Measurements from ENCODE around the gene LPAR1. TPM values are rescaled to one million over a fixed set of nuclear protein-coding genes. Genes with fewer than 3 reads are reported as not detected.
A peak's percentile ranks its signal among the peaks of the same experiment; 100 is the strongest.

Gene LPAR1
- polyA plus RNA-seq, 3 donors, result 15.1 to 18.1 (median 17.5) TPM

- Histone ChIP-seq H3K9ac (ENCODE audit: insufficient read depth, low read length, poor library complexity, severe bottlenecking) (peak overlapping the region; percentile 75), H3K27me3 (ENCODE audit: control insufficient read depth in 2 of 2, insufficient read depth in 2 of 2, low read length in 2 of 2) (peaks cover 0 to 19% of the 10 kb centered on the region in 2 donors)
These were observed 1.1 kb upstream of the LPAR1 start for GRCh38 chr9:111039231-111039906.

More at GRCh38 chr9:111039231-111039906, 1.1 kb upstream of the LPAR1 start:
- H3K79me2 ChIP-seq (ENCODE audit: insufficient read depth, low read length), result peaks cover 28% of the 10 kb centered on the region
- H3K4me2 ChIP-seq (replicated peaks; ENCODE audit: extremely low read depth, low read length, poor library complexity, severe bottlenecking), result peak overlapping the region; percentile 98
- H3K4me3 Mint-ChIP-seq, result peak overlapping the region; percentile 92 to 94
- intact Hi-C loops (cut with micrococcal nuclease), result loop anchor here (5.0 to 10.0 kb wide), 5 partner anchors 33 to 258 kb away; no protein-coding TSS in a partner anchor
- no peak for DNase-seq
- no peaks in the 10 kb centered on the region for H3K9me3 ChIP-seq (replicated peaks in 1 of 2; ENCODE audit: control insufficient read depth in 1 of 2, insufficient read depth in 1 of 2, low read length in 2 of 2)
- peak overlapping the region in 1 of 2 donors; percentile 76 for H3K27ac ChIP-seq (ENCODE audit: low read depth in 1 of 2, low read length in 2 of 2)
- no peaks in the 10 kb centered on the region for H3K9me3 Mint-ChIP-seq
- H2AFZ ChIP-seq (ENCODE audit: insufficient read depth, low read depth, low read length, poor library complexity, severe bottlenecking), result peak overlapping the region; percentile 97
- H3K36me3 ChIP-seq (replicated peaks in 1 of 2; ENCODE audit: control insufficient read depth in 1 of 2, insufficient read depth in 2 of 2, low read length in 2 of 2), result no peaks in the 10 kb centered on the region
- H3K4me3 ChIP-seq (replicated peaks in 1 of 3; ENCODE audit: low read depth in 2 of 3, low read length in 3 of 3), result peak overlapping the region; percentile 74 to 86 (median 78)
- TF ChIP-seq CTCF (IDR thresholded peaks at IDR 0.05), result no peak
- peaks cover 4 to 6% of the 10 kb centered on the region in 2 donors for H3K36me3 Mint-ChIP-seq
- H3K27me3 Mint-ChIP-seq (ENCODE audit: low read depth in 3 of 3), result peaks cover 11 to 41% (median 28%) of the 10 kb centered on the region in 3 donors
- H3K27ac Mint-ChIP-seq, result peak overlapping the region; percentile 79 to 94 (median 84)
- H3K4me1 Mint-ChIP-seq, result peaks cover 37% of the 10 kb centered on the region
- 47% methylated on average over 20 of the region's 23 CpGs for WGBS (ENCODE audit: insufficient coverage)
- peaks cover 34 to 44% of the 10 kb centered on the region in 2 donors for H3K4me1 ChIP-seq (ENCODE audit: control insufficient read depth in 1 of 2, insufficient read depth in 2 of 2, low read length in 2 of 2)
- peaks cover 17% of the 10 kb centered on the region for H4K20me1 ChIP-seq (ENCODE audit: insufficient read depth, low read length)
